ENCODE results near the gene CDH22. TPM values are rescaled to one million over a fixed set of nuclear protein-coding genes. Genes with fewer than 3 reads are reported as not detected.

Gene CDH22
- total and polyA plus RNA-seq, 4 donors, result 0.03 to 0.25 (median 0.09) TPM

- Histone ChIP-seq H3K9ac (ENCODE audit: insufficient read depth in 1 of 2, low read length in 2 of 2) (no peak overlapping the region), H3K27me3 (ENCODE audit: control insufficient read depth in 3 of 3, insufficient read depth in 3 of 3, low read length in 2 of 3) (peaks cover 5 to 41% (median 26%) of the 10 kb centered on the region in 3 donors), H3K9me3 (ENCODE audit: control insufficient read depth in 4 of 4, insufficient read depth in 3 of 4, low read length in 3 of 4) (no peaks in the 10 kb centered on the region), H3K4me1 (ENCODE audit: control insufficient read depth in 5 of 5, insufficient read depth in 5 of 5, low read length in 5 of 5) (peaks cover 0 to 2% (median 0%) of the 10 kb centered on the region in 5 donors), H3K36me3 (ENCODE audit: control insufficient read depth in 4 of 4, insufficient read depth in 4 of 4, low read length in 4 of 4) (no peaks in the 10 kb centered on the region), H3K27ac (ENCODE audit: low read depth in 1 of 2, low read length in 1 of 2) (no peak overlapping the region), H3K4me3 (no peak overlapping the region)
- no peak for ATAC-seq (ENCODE audit: insufficient read depth, low FRiP score)
- TF ChIP-seq CTCF (IDR thresholded peaks at IDR 0.05; ENCODE audit: control extremely low read depth, extremely low read depth), result no peak
- no peak for DNase-seq
- 60 to 69% methylated on average over 6 of the region's 6 CpGs for WGBS, 2 donors
Measured at GRCh38 chr20:46206992-46207549, 101.2 kb downstream of the CDH22 start.

GRCh38 chr20:46206025-46206424 lies 102.3 kb downstream of the CDH22 start:
- H3K4me1 ChIP-seq (ENCODE audit: control insufficient read depth in 5 of 5, insufficient read depth in 5 of 5, low read length in 5 of 5), result peaks cover 0 to 2% (median 0%) of the 10 kb centered on the region in 5 donors
- no peak overlapping the region for H3K27ac ChIP-seq (ENCODE audit: low read depth in 1 of 2, low read length in 1 of 2)
- H3K36me3 ChIP-seq (ENCODE audit: control insufficient read depth in 4 of 4, insufficient read depth in 4 of 4, low read length in 4 of 4), result no peaks in the 10 kb centered on the region
- peaks cover 7 to 48% (median 25%) of the 10 kb centered on the region in 3 donors for H3K27me3 ChIP-seq (ENCODE audit: control insufficient read depth in 3 of 3, insufficient read depth in 3 of 3, low read length in 2 of 3)
- no peak overlapping the region for H3K9ac ChIP-seq (ENCODE audit: insufficient read depth in 1 of 2, low read length in 2 of 2)
- WGBS, 2 donors, result 22 to 28% methylated on average over 5 of the region's 5 CpGs
- DNase-seq (peak in 1 of 3 donors; percentile 13), ATAC-seq (ENCODE audit: insufficient read depth, low FRiP score) (peak; percentile 67)
- no peak for TF ChIP-seq CTCF (IDR thresholded peaks at IDR 0.05; ENCODE audit: control extremely low read depth, extremely low read depth)
- no peaks in the 10 kb centered on the region for H3K9me3 ChIP-seq (ENCODE audit: control insufficient read depth in 4 of 4, insufficient read depth in 3 of 4, low read length in 3 of 4)
- no peak overlapping the region for H3K4me3 ChIP-seq

- no peak overlapping the region for H3K27ac ChIP-seq (ENCODE audit: low read depth in 1 of 2, low read length in 1 of 2)
- no peak for ATAC-seq (ENCODE audit: insufficient read depth, low FRiP score)
- H3K4me3 ChIP-seq, result no peak overlapping the region
- H3K9ac ChIP-seq (ENCODE audit: insufficient read depth in 1 of 2, low read length in 2 of 2), result no peak overlapping the region
- H3K9me3 ChIP-seq (ENCODE audit: control insufficient read depth in 4 of 4, insufficient read depth in 3 of 4, low read length in 3 of 4), result peaks cover 0 to 2% (median 0%) of the 10 kb centered on the region in 4 donors
- H3K27me3 ChIP-seq (ENCODE audit: control insufficient read depth in 3 of 3, insufficient read depth in 3 of 3, low read length in 2 of 3), result peaks cover 10 to 47% (median 19%) of the 10 kb centered on the region in 3 donors
- 33 to 37% methylated on average over 3 of the region's 3 CpGs for WGBS, 2 donors
- no peak for TF ChIP-seq CTCF (IDR thresholded peaks at IDR 0.05; ENCODE audit: control extremely low read depth, extremely low read depth)
- DNase-seq, result no peak
- no peaks in the 10 kb centered on the region for H3K36me3 ChIP-seq (ENCODE audit: control insufficient read depth in 4 of 4, insufficient read depth in 4 of 4, low read length in 4 of 4)
- H3K4me1 ChIP-seq (ENCODE audit: control insufficient read depth in 5 of 5, insufficient read depth in 5 of 5, low read length in 5 of 5), result peaks cover 0 to 2% (median 0%) of the 10 kb centered on the region in 5 donors
Measured at GRCh38 chr20:46205349-46205748, 102.9 kb downstream of the CDH22 start.

Measured in lung (tissue), 12 donors.